SKM-1 (cell line): ENCODE measurements around the gene GRM8.
"Not testable (repeated sequence)": the region's sequence is repeated elsewhere in the genome, so short reads cannot be mapped to it uniquely, and the experiment has no call there.

ENCODE experiments used
- DNase-seq: peaks from one replicate; lab custom pipeline; 2025; ENCODE audit not compliant: unreplicated experiment; lab: John Stamatoyannopoulos, UW

Gene GRM8

GRCh38 chr7:126931581-126931980, 321.2 kb downstream of the GRM8 start:
- no peak for DNase-seq

- DNase-seq, result no peak
These were observed 322.6 kb downstream of the GRM8 start for GRCh38 chr7:126930166-126930565.

- no peak for DNase-seq
These were observed 328.3 kb downstream of the GRM8 start for GRCh38 chr7:126924477-126924876.

- not testable (repeated sequence) for DNase-seq
These were observed 341.1 kb downstream of the GRM8 start for GRCh38 chr7:126911627-126912026.

GRCh38 chr7:126908564-126908963, 344.2 kb downstream of the GRM8 start:
- DNase-seq, result not testable (repeated sequence)

GRCh38 chr7:126907657-126908056, 345.1 kb downstream of the GRM8 start:
- not testable (repeated sequence) for DNase-seq

- DNase-seq, result not testable (repeated sequence)
These were observed 347.5 kb downstream of the GRM8 start for GRCh38 chr7:126905255-126905654.

- not testable (repeated sequence) for DNase-seq
These were observed 351.5 kb downstream of the GRM8 start for GRCh38 chr7:126901041-126901765.

- DNase-seq, result not testable (repeated sequence)
These were observed 364.8 kb downstream of the GRM8 start for GRCh38 chr7:126887980-126888379.

- DNase-seq, result not testable (repeated sequence)
These were observed 365.2 kb downstream of the GRM8 start for GRCh38 chr7:126887560-126887959.

- DNase-seq, result not testable (repeated sequence)
These were observed 370.0 kb downstream of the GRM8 start for GRCh38 chr7:126882730-126883129.

- not testable (repeated sequence) for DNase-seq
These were observed 370.8 kb downstream of the GRM8 start for GRCh38 chr7:126881908-126882307.

- no peak for DNase-seq
These were observed 371.4 kb downstream of the GRM8 start for GRCh38 chr7:126881315-126881714.

GRCh38 chr7:126876536-126876935, 376.2 kb downstream of the GRM8 start:
- DNase-seq, result not testable (repeated sequence)

- no peak for DNase-seq
These were observed 395.9 kb downstream of the GRM8 start for GRCh38 chr7:126856691-126857291.

- DNase-seq, result no peak
These were observed 407.4 kb downstream of the GRM8 start for GRCh38 chr7:126845331-126845730.

- DNase-seq, result no peak
These were observed 408.9 kb downstream of the GRM8 start for GRCh38 chr7:126843883-126844282.

GRCh38 chr7:126843336-126843735, 409.4 kb downstream of the GRM8 start:
- no peak for DNase-seq

- DNase-seq, result no peak
These were observed 410.3 kb downstream of the GRM8 start for GRCh38 chr7:126842451-126842850.

- no peak for DNase-seq
These were observed 411.9 kb downstream of the GRM8 start for GRCh38 chr7:126840869-126841268.

- DNase-seq, result no peak
These were observed 413.1 kb downstream of the GRM8 start for GRCh38 chr7:126839624-126840023.

- no peak for DNase-seq
These were observed 414.5 kb downstream of the GRM8 start for GRCh38 chr7:126838194-126838593.

GRCh38 chr7:126831241-126831640, 421.5 kb downstream of the GRM8 start:
- DNase-seq, result not testable (repeated sequence)
